ENCODE measurements around the gene NAB2.

Gene NAB2

DNA sequence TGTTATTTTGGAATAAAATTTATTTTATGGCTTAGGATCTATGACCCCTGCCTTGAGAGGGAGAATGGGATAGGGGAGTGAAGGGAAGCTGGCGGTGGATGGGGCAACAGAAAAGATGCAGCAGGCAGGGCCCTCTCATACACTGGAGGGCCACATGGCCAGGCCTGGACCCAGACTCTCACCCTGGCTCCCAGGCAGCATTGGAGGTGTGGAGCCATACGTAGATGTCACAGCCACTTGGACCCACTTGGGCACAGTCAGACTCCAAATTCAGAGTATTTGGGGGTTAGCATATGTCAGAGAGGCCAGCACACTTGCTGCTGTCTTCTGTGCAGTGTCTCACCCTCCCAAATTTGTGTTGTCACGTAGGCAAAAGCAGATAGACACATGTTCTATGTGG is 6.5 kb downstream of the NAB2 start:
- no peak for DNase-seq

- DNase-seq: peak; percentile 31
Measured at GRCh38 chr12:57096099-57096572, 7.2 kb downstream of the NAB2 start.

DNA sequence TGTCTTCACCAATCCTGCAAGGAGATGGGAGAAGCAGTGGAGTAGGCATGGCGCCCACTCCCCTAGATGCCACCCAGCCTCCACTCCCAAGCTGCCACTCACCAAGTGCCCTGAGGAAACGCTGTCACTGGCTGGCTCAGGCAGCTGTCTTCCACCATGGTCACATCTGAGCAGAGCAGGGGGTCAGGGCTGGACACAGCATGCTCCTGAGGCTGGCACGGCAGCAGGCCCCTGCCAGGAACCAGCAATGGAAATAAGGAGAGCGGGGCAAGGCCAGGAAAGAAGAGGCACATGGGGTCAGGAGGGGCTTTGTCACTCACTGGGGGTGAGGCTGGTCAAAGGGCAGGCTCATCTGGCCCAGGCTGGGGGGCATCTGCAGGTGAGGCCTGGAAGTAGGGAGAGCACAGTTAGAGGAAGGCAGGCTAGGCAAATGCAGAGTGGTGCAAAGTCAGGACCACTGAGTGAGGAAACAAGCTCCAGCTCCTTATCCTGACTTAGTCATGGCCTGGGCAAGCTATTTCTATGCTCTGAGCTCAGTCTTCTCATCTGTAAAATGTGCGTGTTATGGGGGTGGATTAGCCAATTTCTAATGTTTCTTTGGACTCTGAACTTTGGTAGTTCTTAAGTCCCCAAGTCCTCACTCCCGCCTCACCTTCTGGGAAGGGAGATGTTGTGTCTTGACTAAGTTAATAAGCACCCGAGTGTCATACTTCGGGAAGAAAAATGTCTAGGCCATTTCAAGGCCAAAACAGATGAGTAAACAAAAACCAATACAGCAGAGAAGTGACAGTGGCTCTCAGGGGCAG is 8.0 kb downstream of the NAB2 start:
- no peak for DNase-seq

DNA sequence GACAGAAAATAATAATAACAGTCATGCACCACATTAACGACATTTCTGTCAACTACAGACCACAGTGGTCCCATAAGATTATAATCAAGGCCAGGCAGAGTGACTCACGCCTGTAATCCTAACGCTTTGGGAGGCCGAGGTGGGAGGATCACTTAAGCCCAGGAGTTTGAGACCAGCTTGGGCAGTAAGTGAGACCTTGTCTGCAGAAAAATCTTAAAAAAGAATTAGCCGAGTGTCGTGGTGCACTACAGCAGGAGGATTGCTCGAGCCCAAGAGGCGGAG is 8.6 kb downstream of the NAB2 start:
- DNase-seq: peak; percentile 38

DNA sequence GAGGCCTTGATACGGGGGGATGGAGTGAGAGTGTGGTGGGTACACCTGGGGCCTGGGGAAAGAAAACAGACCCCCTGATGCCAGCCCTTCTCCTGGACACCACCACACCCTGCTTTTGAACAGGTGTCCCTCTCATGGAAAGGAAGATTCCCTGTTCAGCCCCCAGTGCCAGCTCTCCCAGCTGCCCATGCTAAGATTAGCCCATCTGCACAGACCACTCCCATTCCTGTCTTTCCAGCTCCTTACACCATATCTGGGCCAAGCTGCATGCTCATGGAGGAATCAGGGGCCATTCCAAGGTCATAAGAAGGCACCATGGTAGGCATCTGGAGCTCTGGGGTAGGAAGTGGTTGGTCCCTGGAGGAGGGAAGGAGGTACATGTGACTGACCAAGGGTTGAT is 9.6 kb downstream of the NAB2 start:
- DNase-seq: no peak

GRCh38 chr12:57099047-57099714 is 10.3 kb downstream of the NAB2 start:
- DNase-seq: no peak

DNA sequence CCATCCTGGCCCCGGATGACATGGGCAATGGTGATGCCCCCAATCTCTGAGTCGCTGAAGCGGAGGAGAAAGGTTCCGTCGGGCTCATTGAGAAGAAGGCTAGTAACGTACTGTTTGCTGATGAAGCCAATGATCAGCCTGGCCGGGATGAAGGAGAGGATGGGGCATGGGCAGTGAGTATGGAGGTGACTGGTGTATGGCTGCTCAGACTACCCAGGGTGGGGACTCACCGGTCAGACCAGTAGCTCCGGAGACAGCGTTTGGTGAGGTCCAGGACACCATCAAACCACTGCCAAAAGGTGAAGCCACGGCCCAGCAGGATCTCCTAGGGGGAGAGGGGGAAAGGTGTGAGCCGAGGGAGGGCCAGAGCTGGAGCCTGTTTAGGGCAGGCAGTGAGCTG is 10.9 kb downstream of the NAB2 start:
- no peak for DNase-seq

GRCh38 chr12:57101892-57102695 is 13.2 kb downstream of the NAB2 start:
- DNase-seq: no peak

GRCh38 chr12:57103856-57104255 is 14.9 kb downstream of the NAB2 start:
- no peak for DNase-seq

GRCh38 chr12:57104292-57104910 is 15.5 kb downstream of the NAB2 start:
- DNase-seq: no peak

DNA sequence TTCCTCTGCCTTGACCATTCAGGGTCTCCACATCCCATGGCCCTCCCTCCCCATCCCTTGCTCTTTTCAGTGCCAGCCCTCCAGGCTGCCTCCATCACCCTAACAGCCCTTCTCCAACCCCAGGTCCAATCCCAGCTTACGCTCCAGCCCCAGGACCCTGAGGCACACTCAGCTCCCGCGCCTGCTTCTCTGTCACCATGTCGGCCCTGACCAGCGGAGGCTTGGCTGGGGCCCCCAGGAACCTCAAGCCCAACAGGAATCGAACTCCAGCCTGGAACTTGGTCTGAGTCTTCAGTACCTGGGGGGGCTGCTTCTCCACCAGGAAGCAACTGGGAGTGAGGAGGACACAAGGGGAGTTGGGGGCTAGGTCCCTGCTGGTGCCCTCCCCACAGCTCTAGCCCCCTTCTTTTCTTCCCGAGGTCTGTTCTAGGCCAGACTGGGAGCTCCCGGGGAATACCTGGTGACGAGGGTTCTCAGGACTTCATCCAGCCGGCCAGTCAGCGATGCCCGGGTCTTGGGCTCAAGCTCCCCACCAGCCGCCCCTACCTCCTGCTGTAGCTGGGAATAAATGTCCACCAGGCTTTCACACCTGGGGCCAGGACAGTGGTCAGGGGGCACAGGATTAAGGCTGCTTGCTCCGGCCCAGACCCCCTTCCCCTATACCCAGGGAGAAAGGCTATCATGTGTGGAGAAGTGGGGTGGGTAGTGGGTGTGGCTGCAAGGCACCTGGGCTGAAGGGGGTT is 16.3 kb downstream of the NAB2 start:
- DNase-seq: no peak

DNA sequence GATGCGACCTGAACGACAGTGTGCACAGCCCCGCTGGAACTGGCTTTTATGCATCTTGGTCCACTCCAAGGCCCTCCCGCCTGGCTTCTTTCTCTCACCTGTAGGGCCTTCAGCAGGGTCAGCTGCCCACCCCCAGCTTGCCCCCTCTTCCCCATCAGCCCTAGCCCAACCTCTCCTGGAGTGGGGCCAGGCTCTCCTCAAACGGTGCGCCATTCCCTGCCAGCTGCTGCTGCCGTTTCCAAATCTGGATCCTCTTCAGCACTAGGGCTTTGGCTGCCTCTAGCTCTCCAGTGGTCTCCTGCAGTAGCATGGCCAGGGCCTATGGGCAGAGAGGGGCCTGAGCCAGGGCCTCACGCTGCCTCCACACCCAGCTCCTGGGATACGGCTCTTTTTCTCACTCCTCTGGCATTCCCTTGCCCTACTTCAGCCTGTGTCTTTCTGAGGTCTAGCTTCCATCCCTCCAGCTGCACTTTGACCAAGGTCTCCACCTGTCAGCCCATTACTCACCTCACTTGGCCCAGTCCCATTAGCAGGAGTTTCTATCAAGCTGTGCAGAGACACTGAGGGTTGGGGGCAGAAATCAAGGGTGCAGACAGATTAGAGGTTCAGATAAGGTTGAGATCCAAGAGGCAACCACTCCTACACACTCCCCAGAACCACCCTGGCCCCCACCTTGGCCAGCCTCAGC is 17.3 kb downstream of the NAB2 start:
- no peak for DNase-seq

- no peak for DNase-seq
Measured at GRCh38 chr12:57107456-57108155, 18.7 kb downstream of the NAB2 start.

GRCh38 chr12:57109207-57110103 is 20.5 kb downstream of the NAB2 start:
- no peak for DNase-seq

DNA sequence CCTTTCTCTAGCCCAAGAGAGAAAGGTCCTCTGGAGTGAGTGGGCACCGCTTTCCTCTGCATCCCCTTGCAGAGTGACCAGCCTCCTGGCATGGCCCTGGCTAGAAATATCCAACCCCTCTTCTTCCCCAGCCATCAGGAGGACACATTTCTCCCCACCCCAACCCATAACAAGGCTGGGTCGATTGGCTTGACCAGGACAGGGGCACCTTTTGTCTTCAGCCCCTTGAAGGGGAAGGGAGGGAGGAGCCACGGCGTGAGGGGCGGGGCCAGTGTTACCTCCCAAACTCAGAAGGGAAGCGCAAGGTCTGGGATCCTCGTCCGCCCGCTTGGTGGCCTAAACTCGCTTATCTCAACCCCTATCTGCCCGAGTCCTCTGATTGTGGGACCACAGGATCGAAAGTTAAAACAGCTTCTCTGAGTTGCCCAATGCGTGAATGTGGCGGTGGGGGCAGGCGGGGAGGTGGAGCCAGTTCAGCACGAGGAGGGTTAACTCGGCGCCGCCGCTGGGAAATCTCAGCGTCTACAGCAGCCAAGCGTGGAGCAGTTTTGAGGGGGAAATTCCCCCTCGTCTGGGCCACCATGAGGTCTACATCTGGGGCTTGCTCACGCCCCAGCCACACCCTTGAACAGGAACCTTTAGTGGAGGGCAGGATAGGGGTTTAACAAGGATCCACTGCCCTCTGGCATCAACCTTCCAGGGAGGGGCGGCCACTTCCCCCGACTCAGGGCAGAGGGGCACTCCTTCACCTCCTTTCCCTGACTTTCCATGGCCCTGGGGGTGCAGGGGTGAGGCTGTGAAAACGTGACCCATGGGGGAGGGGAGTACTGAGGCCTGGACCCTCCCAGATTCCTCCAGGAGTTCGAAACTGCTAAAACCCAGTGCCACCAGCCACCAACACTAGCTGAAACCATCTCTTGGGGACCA is 21.5 kb downstream of the NAB2 start:
- peak; percentile 73 for DNase-seq

DNA sequence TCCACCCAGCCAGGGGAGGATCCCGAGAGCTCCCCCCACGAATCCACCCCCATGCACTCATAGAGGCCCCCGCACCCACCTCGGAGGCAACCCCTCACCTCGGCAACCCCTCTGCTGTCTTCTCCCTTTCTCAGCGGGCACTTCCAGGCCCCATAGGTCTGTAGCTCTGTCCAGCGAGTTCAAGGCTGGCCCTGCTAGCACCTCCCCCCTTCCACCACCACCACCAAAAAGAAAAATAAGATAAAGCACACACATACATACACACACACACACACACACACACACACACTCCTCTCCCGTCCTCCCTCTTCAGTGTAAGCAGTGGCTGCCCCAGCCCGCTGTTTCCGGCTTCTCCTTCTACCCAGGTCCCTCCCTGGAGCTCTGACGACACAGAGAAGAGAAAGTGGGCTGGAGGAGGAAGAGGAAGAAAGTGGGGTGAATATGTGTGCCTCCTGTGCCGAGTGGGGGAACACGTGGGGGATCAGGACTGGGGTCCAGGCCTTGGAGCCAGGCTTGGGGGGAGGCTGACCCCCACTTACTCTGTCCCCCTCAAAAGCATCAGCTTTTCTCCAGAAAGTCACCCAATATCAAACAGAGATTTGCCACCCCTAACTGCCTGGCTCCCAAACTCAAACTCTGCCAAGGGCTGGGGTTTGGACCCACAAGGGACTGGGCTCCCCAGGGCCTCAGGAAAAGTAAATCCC is 22.3 kb downstream of the NAB2 start, which contains the start of gene STAT6:
Gene STAT6 (minus strand): TSS at position 332 of the 704 bp plus-strand sequence. CDS start 3,084 bp downstream, outside the sequence.
- peak; percentile 89 for DNase-seq

GRCh38 chr12:57112492-57113294 is 23.8 kb downstream of the NAB2 start:
- no peak for DNase-seq

Data from fibroblast of skin of right biceps (primary cell).